Activated T-helper 2 cell treated with anti-CD3 and anti-CD28 coated beads, Interferon-gamma antibody, Interleukin-2, Interleukin-4, amounts not matched to agents 10 μg/mL and 5 μg/mL and 100 μg/mL, durations not matched to agents 14 hours and 24 hours and 36 hours (primary cell): ENCODE data around the gene DNAJC1. TPM values are rescaled to one million over a fixed set of nuclear protein-coding genes. Genes with fewer than 3 reads are reported as not detected.

Experiments
- DNase-seq: peaks from one replicate; pipeline ENCODE4 v3.0.0; 2021; ENCODE audit warnings: low spot score
- H3K27ac Mint-ChIP-seq: one replicate; pipeline ENCODE4 v1.8.0; 2021; ENCODE audit warnings: mixed read lengths
- H3K27me3 Mint-ChIP-seq: one replicate; pipeline ENCODE4 v1.8.0; 2021; ENCODE audit warnings: low read depth, mixed read lengths
- H3K36me3 Mint-ChIP-seq: one replicate; pipeline ENCODE4 v1.8.0; 2021; ENCODE audit warnings: low read depth, mixed read lengths
- H3K4me1 Mint-ChIP-seq: one replicate; pipeline ENCODE4 v1.8.0; 2021; ENCODE audit warnings: low read depth, mixed read lengths
- H3K4me3 Mint-ChIP-seq: one replicate; pipeline ENCODE4 v1.8.0; 2021; ENCODE audit warnings: low read depth, mild to moderate bottlenecking, moderate library complexity, mixed read lengths
- H3K9me3 Mint-ChIP-seq: one replicate; pipeline ENCODE4 v1.8.0; 2021; ENCODE audit warnings: mixed read lengths
- intact Hi-C: fragments of 100-400 bp; cut with micrococcal nuclease; formaldehyde crosslinking; loops from one replicate; pipeline ENCODE4 v1.15.1; 2023
- total RNA-seq: library from RNA; stranded (reverse); gene quantifications from 2 replicates; pipeline ENCODE4 v1.2.3, GENCODE V29; 2022

Gene DNAJC1
- total RNA-seq, 1 donor from 2014 or later: 24.0 TPM

DNA sequence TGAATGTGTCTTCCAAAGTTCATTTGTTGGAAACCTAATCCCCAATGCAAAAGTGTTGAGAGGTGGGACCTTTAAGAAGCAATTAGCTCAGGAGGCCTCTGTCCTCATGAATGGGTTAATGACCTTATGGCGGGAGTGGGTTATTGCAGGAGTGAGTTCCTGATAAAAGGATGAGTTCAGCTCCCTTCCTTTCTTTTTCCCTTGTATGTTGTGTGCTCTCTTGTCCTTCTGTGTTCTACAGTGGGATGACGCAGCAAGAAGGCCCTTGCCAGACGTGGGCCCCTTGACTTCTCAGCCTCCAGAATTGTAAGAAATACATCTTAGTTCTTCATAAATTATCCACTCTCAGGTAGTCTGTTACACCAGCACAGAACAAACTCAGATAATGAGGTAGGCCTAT lies 206.0 kb downstream of the DNAJC1 start:
- H3K27me3 Mint-ChIP-seq: no peaks in the 10 kb centered on the region
- peaks cover 14% of the 10 kb centered on the region for H3K36me3 Mint-ChIP-seq
- H3K4me3 Mint-ChIP-seq: no peak overlapping the region
- no peaks in the 10 kb centered on the region for H3K9me3 Mint-ChIP-seq
- peaks cover 14% of the 10 kb centered on the region for H3K4me1 Mint-ChIP-seq
- no peak for DNase-seq
- H3K27ac Mint-ChIP-seq: peak overlapping the region; percentile 46
- intact Hi-C loops: no loop called here

DNA sequence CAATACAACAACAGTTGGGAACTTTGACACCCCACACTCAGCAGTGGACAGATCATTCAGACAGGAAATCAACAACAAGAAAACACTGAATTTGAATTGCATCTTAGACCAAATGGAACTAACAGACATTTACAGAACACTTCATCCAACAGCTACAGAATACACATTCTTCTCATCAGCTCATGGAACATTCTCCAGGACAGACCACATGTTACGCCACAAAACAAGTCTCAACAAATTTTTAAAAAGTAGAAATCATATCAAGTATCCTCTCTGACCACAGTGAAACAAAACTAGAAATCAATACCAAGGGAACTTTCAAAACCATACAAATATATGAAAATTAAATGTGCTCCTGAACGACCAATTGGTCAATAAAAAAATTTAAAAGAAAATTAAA lies 212.3 kb downstream of the DNAJC1 start:
- no peak for DNase-seq
- Mint-ChIP-seq H3K4me1 (peaks cover 19% of the 10 kb centered on the region), H3K4me3 (no peak overlapping the region), H3K27me3 (no peaks in the 10 kb centered on the region), H3K27ac (no peak overlapping the region), H3K9me3 (peaks cover 19% of the 10 kb centered on the region), H3K36me3 (peaks cover 21% of the 10 kb centered on the region)
- intact Hi-C loops: no loop called here

DNA sequence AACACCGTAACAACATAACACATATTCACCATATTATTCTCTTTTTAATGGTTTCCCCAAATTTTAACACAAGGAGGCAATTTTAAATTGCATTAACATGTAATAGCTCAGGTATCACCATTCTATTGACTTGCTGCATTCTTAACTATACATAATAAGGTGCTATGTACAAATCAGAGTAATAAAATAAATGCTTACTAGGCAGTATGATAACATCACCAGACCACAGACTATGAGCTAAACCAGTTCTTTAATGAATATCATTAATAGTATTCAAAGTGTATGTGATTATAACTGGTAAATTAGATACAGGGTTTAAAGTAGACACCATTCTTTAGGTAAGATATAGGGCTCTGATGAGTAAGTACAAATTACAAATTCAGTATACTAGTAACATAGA lies 226.6 kb downstream of the DNAJC1 start:
- no peak for DNase-seq
- intact Hi-C loops: no loop called here
- Mint-ChIP-seq H3K27ac (no peak overlapping the region), H3K36me3 (peaks cover 12% of the 10 kb centered on the region), H3K4me3 (no peak overlapping the region), H3K4me1 (peaks cover 6% of the 10 kb centered on the region), H3K27me3 (no peaks in the 10 kb centered on the region), H3K9me3 (peaks cover 12% of the 10 kb centered on the region)

DNA sequence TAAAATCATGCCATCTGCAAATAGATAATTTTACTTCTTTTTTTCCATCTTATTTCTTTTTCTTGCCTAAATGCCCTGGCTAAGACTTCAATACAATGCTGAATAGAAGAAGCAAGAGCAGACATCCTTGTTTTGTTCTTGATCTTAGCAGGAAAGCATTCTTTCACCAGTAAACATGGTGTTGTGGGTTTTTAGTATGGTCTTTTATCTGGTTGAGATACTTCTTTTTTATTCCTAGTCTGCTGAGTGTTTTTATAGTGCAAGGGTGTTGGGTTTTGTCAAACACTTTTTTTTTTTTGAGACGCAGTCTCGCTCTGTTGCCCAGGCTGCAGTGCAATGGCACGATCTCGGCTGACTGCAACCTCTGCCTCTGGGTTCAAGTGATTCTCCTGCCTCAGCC lies 232.3 kb downstream of the DNAJC1 start:
- Mint-ChIP-seq H3K9me3 (peaks cover 3% of the 10 kb centered on the region), H3K4me1 (no peaks in the 10 kb centered on the region), H3K27ac (no peak overlapping the region), H3K36me3 (no peaks in the 10 kb centered on the region), H3K27me3 (no peaks in the 10 kb centered on the region), H3K4me3 (no peak overlapping the region)
- intact Hi-C loops: no loop called here
- DNase-seq: no peak

DNA sequence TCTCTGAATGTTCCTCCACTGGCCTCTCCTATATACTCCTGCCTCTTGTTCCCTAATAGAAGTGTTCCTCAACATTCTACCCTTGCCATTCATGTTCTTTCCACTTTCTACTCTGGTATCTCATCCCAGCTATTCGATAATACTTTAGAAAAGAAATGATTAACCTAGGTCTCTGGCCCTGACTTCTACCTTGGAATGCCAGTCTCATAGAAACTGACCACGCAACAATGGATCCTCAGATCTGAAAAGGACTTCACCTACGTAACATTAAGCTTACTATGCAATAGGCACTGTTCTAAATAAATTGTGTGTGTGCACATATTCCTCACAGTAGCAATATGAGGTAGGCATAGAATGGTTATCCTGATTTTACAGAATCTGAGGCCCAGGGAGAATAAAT lies 234.5 kb downstream of the DNAJC1 start:
- intact Hi-C loops: no loop called here
- DNase-seq: no peak

DNA sequence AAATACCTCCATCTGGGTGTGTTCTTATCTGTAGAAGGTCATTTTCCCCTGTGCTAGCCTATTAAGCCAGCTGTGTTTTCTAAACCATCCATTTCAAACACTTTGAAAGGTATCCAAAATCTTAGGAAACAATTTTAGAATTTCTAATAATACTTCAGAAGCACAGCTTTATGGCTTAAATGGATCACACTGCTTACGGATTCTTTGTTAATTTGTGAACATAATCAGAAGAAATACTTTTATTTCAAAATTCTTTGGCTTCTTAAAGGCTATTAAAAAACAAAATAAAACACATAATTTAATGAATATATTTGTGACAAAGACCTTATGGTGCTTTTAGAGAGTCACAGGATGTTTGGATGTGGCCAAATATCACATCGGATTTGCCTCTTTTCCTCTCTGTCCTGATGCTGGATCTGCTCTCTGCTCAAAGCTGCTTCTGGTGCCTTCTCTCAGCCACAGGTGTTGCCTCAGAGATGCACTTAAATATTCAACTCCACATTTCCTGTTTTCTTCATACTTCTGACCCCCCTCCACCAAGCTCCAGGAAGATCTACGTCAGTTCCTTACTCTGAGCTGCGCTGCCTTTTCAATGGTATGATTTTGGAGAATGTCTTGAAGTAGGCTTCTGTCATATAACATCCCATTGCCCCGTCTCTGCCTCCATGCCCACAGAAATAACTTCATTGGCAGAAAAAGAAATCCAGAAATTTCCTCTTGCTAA lies 238.9 kb downstream of the DNAJC1 start:
- Mint-ChIP-seq H3K27ac (peak overlapping the region; percentile 42), H3K36me3 (no peaks in the 10 kb centered on the region), H3K4me3 (no peak overlapping the region), H3K27me3 (no peaks in the 10 kb centered on the region), H3K4me1 (peaks cover 8% of the 10 kb centered on the region), H3K9me3 (no peaks in the 10 kb centered on the region)
- no peak for DNase-seq
- intact Hi-C loops: no loop called here

More for the DNA sequence above, 234.5 kb downstream of the DNAJC1 start:
- Mint-ChIP-seq H3K27me3 (no peaks in the 10 kb centered on the region), H3K4me1 (peaks cover 5% of the 10 kb centered on the region), H3K4me3 (no peak overlapping the region), H3K36me3 (no peaks in the 10 kb centered on the region), H3K9me3 (peaks cover under 1% of the 10 kb centered on the region), H3K27ac (no peak overlapping the region)

DNA sequence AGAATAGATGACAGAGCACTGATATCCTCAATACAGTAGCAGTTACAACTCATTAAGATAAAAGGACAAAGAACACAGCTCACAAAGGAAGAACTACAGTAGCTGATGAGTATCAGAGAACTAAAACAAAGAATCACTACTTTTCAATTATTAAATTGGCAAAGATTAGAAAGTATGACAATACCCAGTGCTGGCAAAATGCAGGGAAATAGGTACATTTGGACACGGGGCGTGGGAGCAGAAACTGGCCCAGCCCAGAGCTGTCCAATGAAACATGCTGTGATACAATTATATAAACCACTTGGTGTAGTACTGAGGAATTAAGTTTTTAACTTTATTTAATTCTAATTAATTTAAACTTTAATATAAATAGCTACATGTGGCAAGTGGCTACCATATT lies 243.2 kb downstream of the DNAJC1 start:
- Mint-ChIP-seq H3K27me3 (no peaks in the 10 kb centered on the region), H3K9me3 (no peaks in the 10 kb centered on the region), H3K36me3 (no peaks in the 10 kb centered on the region), H3K4me3 (no peak overlapping the region), H3K4me1 (peaks cover 8% of the 10 kb centered on the region), H3K27ac (no peak overlapping the region)
- intact Hi-C loops: no loop called here
- no peak for DNase-seq

DNA sequence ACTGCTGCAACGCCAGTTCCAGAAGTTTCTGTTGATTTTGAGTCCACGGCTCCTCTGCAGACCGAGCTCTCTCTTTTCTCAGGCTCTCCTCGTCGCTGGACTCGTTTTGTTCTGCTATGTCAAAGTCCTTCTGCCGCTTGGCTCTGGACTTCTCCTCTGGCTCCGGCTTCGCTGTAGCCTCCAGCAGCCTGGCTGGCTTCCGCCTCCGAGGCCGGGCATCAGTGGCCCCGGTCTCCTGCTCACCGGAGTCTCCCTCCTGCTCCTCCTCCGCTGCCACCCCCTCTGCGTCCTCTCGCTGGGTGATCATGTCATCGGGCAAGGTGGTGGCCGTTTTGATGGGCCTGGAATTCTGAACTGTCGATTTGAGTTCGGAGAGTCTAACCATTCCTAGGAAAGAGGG lies 244.3 kb downstream of the DNAJC1 start:
- Mint-ChIP-seq H3K4me3 (no peak overlapping the region), H3K4me1 (peaks cover 3% of the 10 kb centered on the region), H3K36me3 (no peaks in the 10 kb centered on the region), H3K27ac (no peak overlapping the region), H3K27me3 (no peaks in the 10 kb centered on the region), H3K9me3 (no peaks in the 10 kb centered on the region)
- intact Hi-C loops: no loop called here
- no peak for DNase-seq

DNA sequence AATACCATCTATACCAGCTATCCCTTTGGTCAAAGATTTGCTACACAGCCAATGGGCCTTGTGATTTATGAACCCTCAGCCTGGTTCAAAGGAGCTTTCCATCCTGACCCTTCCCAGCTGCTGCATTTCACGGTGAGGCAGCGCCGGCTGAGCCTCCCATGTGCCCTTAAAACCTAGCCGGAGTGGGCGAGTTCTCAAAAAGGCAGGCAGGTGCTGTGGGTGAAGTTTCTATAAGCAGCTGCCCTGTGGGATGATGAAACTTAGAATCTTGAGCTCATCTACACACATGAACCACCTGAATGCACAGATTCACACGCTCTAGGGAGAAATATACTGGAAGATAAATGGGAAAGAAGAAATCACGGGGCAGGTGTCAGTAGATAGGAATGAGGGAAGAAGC lies 244.8 kb downstream of the DNAJC1 start:
- DNase-seq: no peak
- no peaks in the 10 kb centered on the region for H3K36me3 Mint-ChIP-seq
- intact Hi-C loops: no loop called here
- H3K9me3 Mint-ChIP-seq: no peaks in the 10 kb centered on the region
- H3K4me3 Mint-ChIP-seq: no peak overlapping the region
- no peak overlapping the region for H3K27ac Mint-ChIP-seq
- no peaks in the 10 kb centered on the region for H3K4me1 Mint-ChIP-seq
- H3K27me3 Mint-ChIP-seq: no peaks in the 10 kb centered on the region

DNA sequence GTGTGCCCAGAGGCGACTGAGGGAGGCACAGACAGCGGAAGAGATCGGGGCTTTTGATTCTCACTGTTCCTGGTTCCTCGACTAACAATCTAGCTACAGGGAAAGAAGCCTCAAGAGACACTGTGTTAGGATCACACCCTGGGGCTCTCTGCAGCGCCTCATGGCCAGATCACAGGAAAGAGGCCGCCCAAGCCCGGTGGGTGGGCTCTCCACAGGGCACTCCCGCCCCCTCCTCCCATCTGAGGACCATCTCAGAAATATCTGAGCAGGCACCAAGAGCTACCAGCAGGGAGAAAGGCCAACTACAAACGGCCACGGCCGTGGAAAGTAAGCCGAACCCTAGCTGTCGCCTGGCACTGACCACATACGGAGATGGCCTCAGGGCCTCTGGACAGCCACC lies 245.3 kb downstream of the DNAJC1 start:
- DNase-seq: no peak
- Mint-ChIP-seq H3K27me3 (no peaks in the 10 kb centered on the region), H3K36me3 (no peaks in the 10 kb centered on the region), H3K27ac (no peak overlapping the region), H3K4me3 (no peak overlapping the region), H3K4me1 (no peaks in the 10 kb centered on the region), H3K9me3 (no peaks in the 10 kb centered on the region)
- intact Hi-C loops: no loop called here

DNA sequence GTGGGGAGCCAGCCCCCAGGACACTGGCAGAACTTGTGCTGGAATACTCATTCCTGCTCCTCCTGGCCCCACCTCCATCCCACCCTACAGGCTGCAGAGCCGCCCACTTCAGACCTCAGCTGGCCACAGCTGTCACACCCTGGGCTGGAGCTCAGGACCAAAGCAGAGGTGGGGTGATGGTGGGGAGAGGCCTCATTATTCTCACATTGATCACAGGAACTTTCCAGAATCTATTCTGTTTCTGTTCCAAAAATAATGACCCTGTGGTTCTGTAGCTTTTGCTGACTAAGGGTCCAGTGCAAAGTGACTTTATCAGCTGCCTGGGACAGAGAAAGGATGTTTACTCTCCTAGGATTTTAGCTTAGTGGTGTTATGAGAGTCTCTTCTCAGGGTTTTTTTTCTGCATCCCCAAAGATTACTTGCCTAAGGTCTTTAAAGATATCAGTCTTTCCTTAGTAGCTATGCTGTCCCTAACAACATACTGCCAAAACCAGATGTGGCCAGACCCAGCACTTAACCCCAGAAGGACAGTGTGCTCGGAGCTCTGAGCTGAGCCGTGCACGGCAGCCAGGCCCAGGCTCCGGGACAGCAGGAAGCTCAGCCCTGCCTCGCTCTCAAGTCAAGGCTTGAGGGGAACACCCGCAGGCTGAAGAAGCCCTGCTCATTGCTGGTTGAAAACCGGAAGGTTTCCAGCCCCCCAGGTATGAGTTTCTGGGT lies 246.2 kb downstream of the DNAJC1 start:
- Mint-ChIP-seq H3K4me3 (no peak overlapping the region), H3K36me3 (no peaks in the 10 kb centered on the region), H3K27me3 (no peaks in the 10 kb centered on the region), H3K9me3 (no peaks in the 10 kb centered on the region), H3K4me1 (no peaks in the 10 kb centered on the region), H3K27ac (no peak overlapping the region)
- no peak for DNase-seq
- intact Hi-C loops: no loop called here

DNA sequence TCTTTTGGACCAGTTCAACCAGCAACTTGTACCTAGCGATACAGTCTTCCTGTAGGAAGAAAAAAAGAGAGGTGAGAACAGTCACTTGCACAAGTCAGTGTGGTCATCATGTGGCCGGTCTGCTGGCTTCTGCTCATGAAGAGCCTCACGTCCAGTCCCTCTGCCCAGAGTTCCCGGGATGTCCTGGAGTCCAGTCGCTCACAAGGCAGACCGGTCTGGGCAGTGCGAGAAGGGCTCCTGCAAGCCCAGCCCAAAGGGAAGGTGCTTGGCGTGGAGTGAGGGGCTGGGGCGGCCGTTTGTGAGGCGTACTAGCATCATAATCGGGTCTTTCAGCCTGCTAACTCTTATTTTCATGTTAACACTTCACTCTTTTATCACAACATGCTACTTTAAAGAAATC lies 246.8 kb downstream of the DNAJC1 start:
- H3K9me3 Mint-ChIP-seq: no peaks in the 10 kb centered on the region
- H3K4me3 Mint-ChIP-seq: no peak overlapping the region
- no peaks in the 10 kb centered on the region for H3K27me3 Mint-ChIP-seq
- intact Hi-C loops: no loop called here
- no peaks in the 10 kb centered on the region for H3K4me1 Mint-ChIP-seq
- H3K27ac Mint-ChIP-seq: no peak overlapping the region
- H3K36me3 Mint-ChIP-seq: no peaks in the 10 kb centered on the region
- DNase-seq: no peak

DNA sequence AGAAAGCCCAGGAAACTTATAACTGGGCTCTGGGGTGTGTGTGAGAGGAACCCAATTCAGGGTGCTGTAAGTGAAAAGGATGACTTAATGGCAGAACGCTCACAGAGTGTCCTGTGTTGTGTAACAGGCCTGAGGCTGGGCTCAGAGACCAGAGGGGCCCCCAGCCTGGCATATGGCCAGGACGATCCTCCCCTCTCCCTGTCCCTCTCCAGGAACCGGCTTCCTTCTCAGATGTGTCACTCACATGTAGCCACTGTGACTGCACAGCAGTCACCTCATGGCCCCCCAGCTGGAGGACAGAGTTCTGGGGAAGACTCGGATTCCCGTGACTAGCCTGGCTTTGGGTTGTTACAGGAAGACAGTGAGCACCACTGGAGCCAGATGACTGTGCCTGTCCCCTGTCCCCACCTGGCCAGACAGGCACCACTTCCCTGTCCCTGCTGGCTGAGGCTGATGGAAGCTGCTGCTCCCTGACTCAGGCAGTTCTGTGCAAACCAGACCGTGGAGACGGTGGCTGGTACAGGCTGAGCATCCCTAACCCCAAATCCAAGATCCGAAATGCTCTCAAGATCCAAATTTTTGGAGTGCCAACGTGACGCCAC lies 249.0 kb downstream of the DNAJC1 start:
- no peak overlapping the region for H3K4me3 Mint-ChIP-seq
- intact Hi-C loops: no loop called here
- DNase-seq: no peak
- no peaks in the 10 kb centered on the region for H3K36me3 Mint-ChIP-seq
- no peaks in the 10 kb centered on the region for H3K27me3 Mint-ChIP-seq
- H3K9me3 Mint-ChIP-seq: no peaks in the 10 kb centered on the region
- H3K27ac Mint-ChIP-seq: no peak overlapping the region
- peaks cover 3% of the 10 kb centered on the region for H3K4me1 Mint-ChIP-seq
